ENCODE measurements around the gene SMARCD3.
A peak's percentile ranks its signal among the peaks of the same experiment; 100 is the strongest.

SMARCD3 gene

GRCh38 chr7:151273651-151274390 is 25.3 kb upstream of the SMARCD3 start:
- Histone ChIP-seq H3K4me3 (no peak overlapping the region), H3K27ac (peak overlapping the region in 2 of 21 experiments; percentile 16 to 63)

- H3K4me3 ChIP-seq = no peak overlapping the region
- H3K27ac ChIP-seq = peak overlapping the region in 5 of 21 experiments; percentile 1 to 65 (median 37)
Observed at GRCh38 chr7:151272877-151273276, 24.4 kb upstream of the SMARCD3 start.

GRCh38 chr7:151272405-151272804 is 23.9 kb upstream of the SMARCD3 start:
- Histone ChIP-seq H3K27ac (peak overlapping the region in 9 of 21 experiments; percentile 0 to 65 (median 27)), H3K4me3 (no peak overlapping the region)

GRCh38 chr7:151271699-151272355 is 23.3 kb upstream of the SMARCD3 start:
- Histone ChIP-seq H3K27ac (peak overlapping the region in 12 of 21 experiments; percentile 0 to 65 (median 41)), H3K4me3 (no peak overlapping the region)

GRCh38 chr7:151269511-151269910 is 21.0 kb upstream of the SMARCD3 start:
- H3K4me3 ChIP-seq = no peak overlapping the region
- H3K27ac ChIP-seq = no peak overlapping the region

- H3K4me3 ChIP-seq = no peak overlapping the region
- H3K27ac ChIP-seq = no peak overlapping the region
Observed at GRCh38 chr7:151265351-151265931, 16.9 kb upstream of the SMARCD3 start.

GRCh38 chr7:151264615-151265014 is 16.1 kb upstream of the SMARCD3 start:
- no peak overlapping the region for H3K27ac ChIP-seq
- H3K4me3 ChIP-seq = no peak overlapping the region

- H3K27ac ChIP-seq = no peak overlapping the region
Observed at GRCh38 chr7:151261529-151261928, 13.0 kb upstream of the SMARCD3 start.

GRCh38 chr7:151260883-151261282 is 12.4 kb upstream of the SMARCD3 start:
- H3K4me3 ChIP-seq = no peak overlapping the region

More at GRCh38 chr7:151261529-151261928, 13.0 kb upstream of the SMARCD3 start:
- H3K4me3 ChIP-seq = no peak overlapping the region

GRCh38 chr7:151260471-151260870 is 12.0 kb upstream of the SMARCD3 start:
- no peak overlapping the region for H3K4me3 ChIP-seq
- H3K27ac ChIP-seq = no peak overlapping the region

More at GRCh38 chr7:151260883-151261282, 12.4 kb upstream of the SMARCD3 start:
- H3K27ac ChIP-seq = no peak overlapping the region

GRCh38 chr7:151257990-151258389 is 9.5 kb upstream of the SMARCD3 start:
- no peak overlapping the region for H3K4me3 ChIP-seq
- no peak overlapping the region for H3K27ac ChIP-seq

GRCh38 chr7:151256410-151257045 is 8.0 kb upstream of the SMARCD3 start:
- Histone ChIP-seq H3K4me3 (no peak overlapping the region), H3K27ac (no peak overlapping the region)

- Histone ChIP-seq H3K4me3 (no peak overlapping the region), H3K27ac (no peak overlapping the region)
Observed at GRCh38 chr7:151255390-151255789, 6.9 kb upstream of the SMARCD3 start.

GRCh38 chr7:151254851-151255250 is 6.4 kb upstream of the SMARCD3 start:
- H3K4me3 ChIP-seq = no peak overlapping the region
- no peak overlapping the region for H3K27ac ChIP-seq

GRCh38 chr7:151254316-151254715 is 5.8 kb upstream of the SMARCD3 start:
- no peak overlapping the region for H3K4me3 ChIP-seq
- H3K27ac ChIP-seq = no peak overlapping the region

- Histone ChIP-seq H3K4me3 (peak overlapping the region in 1 of 7 experiments; percentile 50), H3K27ac (peak overlapping the region in 5 of 21 experiments; percentile 79 to 91 (median 80))
Observed at GRCh38 chr7:151252961-151253711, 4.6 kb upstream of the SMARCD3 start.

GRCh38 chr7:151252561-151252835 is 4.0 kb upstream of the SMARCD3 start:
- peak overlapping the region in 6 of 7 experiments; percentile 27 to 50 (median 42) for H3K4me3 ChIP-seq

GRCh38 chr7:151251689-151252560 is 3.4 kb upstream of the SMARCD3 start:
- Histone ChIP-seq H3K27ac (peak overlapping the region in 20 of 21 experiments; percentile 22 to 91 (median 79)), H3K4me3 (peak overlapping the region; percentile 27 to 50 (median 41))

More at GRCh38 chr7:151252561-151252835, 4.0 kb upstream of the SMARCD3 start:
- peak overlapping the region in 18 of 21 experiments; percentile 42 to 91 (median 79) for H3K27ac ChIP-seq

GRCh38 chr7:151251328-151251688 is 2.8 kb upstream of the SMARCD3 start:
- peak overlapping the region in 20 of 21 experiments; percentile 22 to 91 (median 78) for H3K27ac ChIP-seq

More at GRCh38 chr7:151251328-151251688, 2.8 kb upstream of the SMARCD3 start:
- peak overlapping the region; percentile 8 to 50 (median 41) for H3K4me3 ChIP-seq

Data from skin epidermis (tissue), 12 donors.